ENCODE results near the gene ADIRF.

- no peak for TF ChIP-seq CTCF (IDR thresholded peaks at IDR 0.05)
- no peak for TF ChIP-seq EZH2 (IDR thresholded peaks at IDR 0.05)
- TF ChIP-seq EZH2phosphoT487 (IDR thresholded peaks at IDR 0.05) = no peak
Measured at GRCh38 chr10:86992929-86993328, 24.6 kb downstream of the ADIRF start.
